ENCODE results near the gene PRDM16. TPM values are rescaled to one million over a fixed set of nuclear protein-coding genes. Genes with fewer than 3 reads are reported as not detected.

Gene PRDM16
- polyA plus RNA-seq, 1 experiment: 0.06 TPM

DNA sequence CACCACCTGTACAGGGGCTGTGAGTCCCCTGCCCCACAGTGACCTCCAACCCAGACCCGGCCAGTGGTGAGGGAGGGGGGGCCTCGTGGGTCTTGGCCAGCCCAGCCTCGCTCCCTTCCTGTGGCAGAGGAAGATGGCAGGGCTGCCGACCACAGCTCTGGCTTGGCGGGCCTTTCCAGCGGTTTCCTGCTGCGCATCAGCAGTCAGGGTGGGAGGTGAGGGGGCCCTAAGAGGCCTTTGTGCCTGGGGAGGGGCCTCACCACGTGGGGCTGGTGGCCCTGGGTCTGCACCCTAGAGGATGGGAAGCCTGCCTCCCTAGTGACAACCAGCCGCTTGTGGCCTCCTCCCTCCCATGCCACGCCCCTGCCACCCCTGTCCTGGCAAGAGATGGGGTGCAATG, 312.9 kb downstream of the PRDM16 start:
- Histone ChIP-seq H3K9me3 (ENCODE audit: control insufficient read depth, insufficient read depth, low read length) (no peaks in the 10 kb centered on the region; the same call in 1 of the 2 replicates), H3K27me3 (ENCODE audit: control insufficient read depth, insufficient read depth, low read length) (no peaks in the 10 kb centered on the region), H3K27ac (ENCODE audit: low read depth, low read length) (no peak overlapping the region), H3K4me3 (ENCODE audit: low read depth, low read length) (no peak overlapping the region)
- TF ChIP-seq, protein P1, sequence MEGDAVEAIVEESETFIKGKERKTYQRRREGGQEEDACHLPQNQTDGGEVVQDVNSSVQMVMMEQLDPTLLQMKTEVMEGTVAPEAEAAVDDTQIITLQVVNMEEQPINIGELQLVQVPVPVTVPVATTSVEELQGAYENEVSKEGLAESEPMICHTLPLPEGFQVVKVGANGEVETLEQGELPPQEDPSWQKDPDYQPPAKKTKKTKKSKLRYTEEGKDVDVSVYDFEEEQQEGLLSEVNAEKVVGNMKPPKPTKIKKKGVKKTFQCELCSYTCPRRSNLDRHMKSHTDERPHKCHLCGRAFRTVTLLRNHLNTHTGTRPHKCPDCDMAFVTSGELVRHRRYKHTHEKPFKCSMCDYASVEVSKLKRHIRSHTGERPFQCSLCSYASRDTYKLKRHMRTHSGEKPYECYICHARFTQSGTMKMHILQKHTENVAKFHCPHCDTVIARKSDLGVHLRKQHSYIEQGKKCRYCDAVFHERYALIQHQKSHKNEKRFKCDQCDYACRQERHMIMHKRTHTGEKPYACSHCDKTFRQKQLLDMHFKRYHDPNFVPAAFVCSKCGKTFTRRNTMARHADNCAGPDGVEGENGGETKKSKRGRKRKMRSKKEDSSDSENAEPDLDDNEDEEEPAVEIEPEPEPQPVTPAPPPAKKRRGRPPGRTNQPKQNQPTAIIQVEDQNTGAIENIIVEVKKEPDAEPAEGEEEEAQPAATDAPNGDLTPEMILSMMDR (IDR thresholded peaks at IDR 0.05; ENCODE audit: low read depth, low read length): no peak
- ChIA-PET CTCF (interaction anchor here (0.7 kb wide), 1 partner anchor 526 kb away, joined by 3 read pairs; no protein-coding TSS in a partner anchor), POLR2A (no interaction called here)
- DNase-seq (ENCODE audit: low read depth, low spot score): no peak

DNA sequence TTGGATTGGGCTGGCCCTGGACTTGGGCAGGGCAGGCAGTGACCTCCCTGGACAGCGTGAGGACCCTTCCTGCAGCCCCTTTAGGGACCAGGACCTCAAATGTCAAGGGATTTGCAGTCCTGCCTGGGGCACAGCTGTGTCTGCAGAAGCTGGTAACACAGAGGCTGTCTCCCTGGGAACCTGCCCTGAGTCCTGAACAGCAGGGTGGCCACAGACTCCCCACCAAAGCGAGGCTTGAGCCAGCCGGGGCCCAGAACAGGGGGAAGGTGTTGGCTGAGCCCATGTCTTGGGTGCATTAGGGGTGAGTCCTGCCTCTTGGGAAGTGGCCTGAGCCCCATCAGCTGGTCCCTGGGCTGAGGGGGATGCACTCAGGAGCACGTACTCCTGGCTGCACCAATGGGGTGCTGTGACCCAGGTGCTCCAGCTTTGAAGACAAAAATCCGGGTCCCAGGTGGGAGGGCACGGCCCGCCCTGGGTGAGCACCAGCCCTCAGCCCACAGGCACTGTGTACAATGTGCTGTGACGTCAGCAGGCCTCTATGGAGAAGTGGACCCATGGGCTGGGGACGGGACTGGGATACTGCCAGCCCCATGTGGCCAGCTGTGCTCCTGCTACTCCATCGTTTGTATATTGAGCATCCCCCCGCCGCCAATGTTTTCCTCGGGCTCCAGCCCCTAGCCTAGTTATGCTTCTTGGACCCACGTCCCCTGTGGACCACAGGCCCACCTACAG, 313.5 kb downstream of the PRDM16 start:
- CTCF ChIA-PET: no interaction called here
- Histone ChIP-seq H3K4me3 (ENCODE audit: low read depth, low read length) (no peak overlapping the region), H3K27me3 (ENCODE audit: control insufficient read depth, insufficient read depth, low read length) (peaks cover 4% of the 10 kb centered on the region), H3K27ac (ENCODE audit: low read depth, low read length) (no peak overlapping the region), H3K9me3 (ENCODE audit: control insufficient read depth, insufficient read depth, low read length) (no peaks in the 10 kb centered on the region; the same call in 1 of the 2 replicates)
- TF ChIP-seq, protein P1 (IDR thresholded peaks at IDR 0.05; ENCODE audit: low read depth, low read length): no peak
- DNase-seq (ENCODE audit: low read depth, low spot score): no peak
- POLR2A ChIA-PET: no interaction called here

DNA sequence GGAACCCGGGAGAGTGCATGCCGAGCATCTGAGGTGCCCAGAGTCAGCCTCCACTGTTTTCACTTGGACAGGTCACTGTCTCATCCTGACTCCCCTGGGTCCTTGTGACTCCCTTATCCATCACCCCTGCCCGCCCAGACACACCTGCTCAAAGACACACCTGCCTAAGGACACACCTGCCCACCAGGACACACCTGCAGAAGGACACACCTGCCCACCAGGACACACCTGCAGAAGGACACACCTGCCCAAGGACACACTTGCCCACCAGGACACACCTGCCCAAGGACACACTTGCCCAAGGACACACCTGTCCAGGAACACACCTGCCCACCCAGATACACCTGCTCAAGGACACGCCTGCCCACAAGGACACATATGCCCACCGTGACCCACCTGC, 314.7 kb downstream of the PRDM16 start:
- Histone ChIP-seq H3K27ac (ENCODE audit: low read depth, low read length) (no peak overlapping the region), H3K4me3 (ENCODE audit: low read depth, low read length) (no peak overlapping the region), H3K27me3 (ENCODE audit: control insufficient read depth, insufficient read depth, low read length) (peaks cover 4% of the 10 kb centered on the region), H3K9me3 (ENCODE audit: control insufficient read depth, insufficient read depth, low read length) (no peaks in the 10 kb centered on the region; the same call in 1 of the 2 replicates)
- TF ChIP-seq, protein P1 (IDR thresholded peaks at IDR 0.05; ENCODE audit: low read depth, low read length): no peak
- POLR2A ChIA-PET: no interaction called here
- CTCF ChIA-PET: no interaction called here
- DNase-seq (ENCODE audit: low read depth, low spot score): no peak

DNA sequence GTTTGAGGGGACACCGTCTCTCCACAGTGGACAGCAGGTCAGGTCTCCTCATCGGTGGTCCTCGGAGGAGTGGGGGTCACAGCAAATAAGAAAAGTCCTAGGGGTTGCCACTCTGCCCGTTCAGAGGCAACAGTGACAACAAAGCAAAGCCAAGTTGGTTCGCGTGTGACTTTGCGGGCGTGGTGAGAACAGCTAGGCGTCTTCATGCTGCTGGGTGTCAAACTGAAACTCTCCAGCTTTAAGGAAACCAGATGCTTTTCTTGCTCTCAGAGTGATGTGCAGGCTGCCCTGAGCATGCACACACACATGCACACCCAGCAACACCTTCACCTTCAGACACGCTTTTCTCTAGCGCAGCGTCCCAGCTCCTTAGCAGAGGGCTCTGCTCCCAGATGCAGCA, 315.4 kb downstream of the PRDM16 start:
- no peak for DNase-seq (ENCODE audit: low read depth, low spot score)
- Histone ChIP-seq H3K4me3 (ENCODE audit: low read depth, low read length) (no peak overlapping the region), H3K27me3 (ENCODE audit: control insufficient read depth, insufficient read depth, low read length) (peaks cover 7% of the 10 kb centered on the region), H3K27ac (ENCODE audit: low read depth, low read length) (no peak overlapping the region), H3K9me3 (ENCODE audit: control insufficient read depth, insufficient read depth, low read length) (no peaks in the 10 kb centered on the region; the same call in 1 of the 2 replicates)
- ChIA-PET CTCF (no interaction called here), POLR2A (no interaction called here)
- TF ChIP-seq, protein P1 (IDR thresholded peaks at IDR 0.05; ENCODE audit: low read depth, low read length): no peak

DNA sequence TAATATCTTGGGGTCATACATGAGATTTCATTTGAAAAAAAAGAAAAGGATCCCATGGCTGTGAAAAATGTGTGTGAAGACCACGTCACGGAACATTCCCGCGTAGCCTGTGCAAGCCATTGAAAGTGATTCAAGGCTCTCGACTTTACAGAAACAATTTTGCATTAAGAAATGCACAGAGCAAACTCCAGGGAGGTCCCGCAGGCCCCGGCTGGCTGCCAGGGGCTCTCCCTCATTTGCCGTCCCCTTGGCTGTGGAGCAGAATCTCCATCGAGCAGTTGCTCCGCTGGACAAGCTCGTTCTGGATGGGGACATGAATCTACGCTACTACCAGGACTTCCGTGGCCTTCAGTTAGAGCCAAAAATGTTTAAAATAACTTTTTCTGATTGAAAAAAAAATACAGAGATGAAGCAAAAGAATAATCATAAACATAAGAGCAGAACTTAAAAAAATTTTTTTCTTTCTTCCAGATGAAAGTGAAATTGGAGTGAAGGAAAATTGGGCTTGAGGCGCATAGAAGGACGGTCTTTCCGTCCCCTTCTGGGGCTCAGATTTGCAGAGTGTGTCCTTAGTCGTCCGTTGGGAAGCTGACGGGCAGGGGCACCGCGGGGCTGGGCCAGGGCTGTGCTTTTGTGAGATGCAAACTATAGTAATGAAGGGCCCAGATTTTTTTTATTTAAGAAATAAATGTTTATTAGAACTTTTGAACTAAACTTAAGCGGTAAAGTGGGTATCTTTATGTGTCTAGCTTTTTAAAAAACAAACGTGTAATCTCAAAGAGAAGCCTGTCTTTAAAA, 317.4 kb downstream of the PRDM16 start:
- H3K4me3 ChIP-seq (ENCODE audit: low read depth, low read length): no peak overlapping the region

More for the DNA sequence above, 317.4 kb downstream of the PRDM16 start:
- Histone ChIP-seq H3K27me3 (ENCODE audit: control insufficient read depth, insufficient read depth, low read length) (peaks cover 7% of the 10 kb centered on the region), H3K9me3 (ENCODE audit: control insufficient read depth, insufficient read depth, low read length) (no peaks in the 10 kb centered on the region; the same call in 1 of the 2 replicates), H3K27ac (ENCODE audit: low read depth, low read length) (no peak overlapping the region)
- TF ChIP-seq, protein P1 (IDR thresholded peaks at IDR 0.05; ENCODE audit: low read depth, low read length): no peak
- DNase-seq (ENCODE audit: low read depth, low spot score): no peak
- POLR2A ChIA-PET: no interaction called here
- CTCF ChIA-PET: no interaction called here

Measured in AG04450 (cell line).